ENCODE data around the gene UBASH3A. TPM values are rescaled to one million over a fixed set of nuclear protein-coding genes. Genes with fewer than 3 reads are reported as not detected.

The UBASH3A gene
- polyA plus RNA-seq, 1 donor (not counting 4 experiments of a cell fraction or from before 2014, with no cell fraction given) = not detected

GRCh38 chr21:42445311-42445710 lies 41.6 kb downstream of the UBASH3A start:
- TF ChIP-seq CTCF (optimal IDR thresholded peaks at IDR 0.05 in 1 of 3, IDR thresholded peaks at IDR 0.05 in 1 of 3, conservative IDR thresholded peaks at IDR 0.05 in 1 of 3; ENCODE audit: extremely low read depth in 1 of 3, insufficient read depth in 2 of 3, low read length in 3 of 3) (no peak), EZH2 (IDR thresholded peaks at IDR 0.05; ENCODE audit: low read length) (no peak)
- Histone ChIP-seq H4K20me1 (ENCODE audit: control insufficient read depth, extremely low read depth, insufficient read depth, low read length) (no peaks in the 10 kb centered on the region), H2AFZ (ENCODE audit: control insufficient read depth, low read length) (no peak overlapping the region), H3K4me2 (ENCODE audit: control insufficient read depth, extremely low read depth, insufficient read depth, low read depth, low read length) (no peak overlapping the region), H3K4me1 (ENCODE audit: control insufficient read depth, extremely low read depth, insufficient read depth, low read length) (no peaks in the 10 kb centered on the region), H3K9me1 (ENCODE audit: control insufficient read depth, extremely low read depth, insufficient read depth, low read length) (no peaks in the 10 kb centered on the region), H3K27ac (ENCODE audit: control insufficient read depth, insufficient read depth, low read length) (no peak overlapping the region), H3K4me3 (ENCODE audit: control insufficient read depth in 2 of 3, extremely low read depth in 1 of 3, insufficient read depth in 2 of 3, low read depth in 1 of 3, low read length in 3 of 3) (no peak overlapping the region), H3K9ac (ENCODE audit: control insufficient read depth, extremely low read depth, insufficient read depth, low read length) (no peak overlapping the region), H3K27me3 (ENCODE audit: control insufficient read depth, extremely low read depth, insufficient read depth, low read length) (no peaks in the 10 kb centered on the region), H3K79me2 (ENCODE audit: control insufficient read depth, insufficient read depth, low read length) (no peaks in the 10 kb centered on the region), H3K9me3 (ENCODE audit: control insufficient read depth, low read depth, low read length) (no peaks in the 10 kb centered on the region), H3K36me3 (ENCODE audit: control insufficient read depth in 2 of 2, extremely low read depth in 1 of 2, insufficient read depth in 2 of 2, low read length in 2 of 2) (no peaks in the 10 kb centered on the region)
- DNase-seq (ENCODE audit: low read depth, low spot score) (no peak), FAIRE-seq (no peak)
- dilution Hi-C loops (cut with MboI; ENCODE audit: extremely low pct_ligation_motif_present, low sequenced_read_pairs) = no loop called here

- Histone ChIP-seq H2AFZ (ENCODE audit: control insufficient read depth, low read length) (no peak overlapping the region), H4K20me1 (ENCODE audit: control insufficient read depth, extremely low read depth, insufficient read depth, low read length) (no peaks in the 10 kb centered on the region), H3K4me3 (ENCODE audit: control insufficient read depth in 2 of 3, extremely low read depth in 1 of 3, insufficient read depth in 2 of 3, low read depth in 1 of 3, low read length in 3 of 3) (no peak overlapping the region), H3K27me3 (ENCODE audit: control insufficient read depth, extremely low read depth, insufficient read depth, low read length) (no peaks in the 10 kb centered on the region), H3K36me3 (ENCODE audit: control insufficient read depth in 2 of 2, extremely low read depth in 1 of 2, insufficient read depth in 2 of 2, low read length in 2 of 2) (no peaks in the 10 kb centered on the region), H3K79me2 (ENCODE audit: control insufficient read depth, insufficient read depth, low read length) (no peaks in the 10 kb centered on the region), H3K4me2 (ENCODE audit: control insufficient read depth, extremely low read depth, insufficient read depth, low read depth, low read length) (no peak overlapping the region), H3K4me1 (ENCODE audit: control insufficient read depth, extremely low read depth, insufficient read depth, low read length) (no peaks in the 10 kb centered on the region), H3K27ac (ENCODE audit: control insufficient read depth, insufficient read depth, low read length) (no peak overlapping the region), H3K9ac (ENCODE audit: control insufficient read depth, extremely low read depth, insufficient read depth, low read length) (no peak overlapping the region), H3K9me1 (ENCODE audit: control insufficient read depth, extremely low read depth, insufficient read depth, low read length) (no peaks in the 10 kb centered on the region), H3K9me3 (ENCODE audit: control insufficient read depth, low read depth, low read length) (no peaks in the 10 kb centered on the region)
- TF ChIP-seq EZH2 (IDR thresholded peaks at IDR 0.05; ENCODE audit: low read length) (no peak), CTCF (optimal IDR thresholded peaks at IDR 0.05 in 1 of 3, IDR thresholded peaks at IDR 0.05 in 1 of 3, conservative IDR thresholded peaks at IDR 0.05 in 1 of 3; ENCODE audit: extremely low read depth in 1 of 3, insufficient read depth in 2 of 3, low read length in 3 of 3) (no peak)
- DNase-seq (ENCODE audit: low read depth, low spot score) (no peak), FAIRE-seq (no peak)
- dilution Hi-C loops (cut with MboI; ENCODE audit: extremely low pct_ligation_motif_present, low sequenced_read_pairs) = no loop called here
Observed at GRCh38 chr21:42446531-42446930, 42.8 kb downstream of the UBASH3A start.
